Measurements from ENCODE around the gene PDZD4. TPM values are rescaled to one million over a fixed set of nuclear protein-coding genes. Genes with fewer than 3 reads are reported as not detected.

PDZD4 gene
- polyA plus RNA-seq (ENCODE audit: insufficient read length in 10 of 10), result 1 to 10 TPM; 2.6 to 5.5 (median 3.5) TPM
- long read RNA-seq, donor 1, result 0 reads
- long read RNA-seq, donor 2, result 0 reads
- long read RNA-seq, donor 3, result 0 reads
- long read RNA-seq, donor 4, result 0 reads
- long read RNA-seq, donor 5, result 0 reads
- long read RNA-seq, donor 6, result 0 reads
- long read RNA-seq, donor 7, result 0 reads
- long read RNA-seq, donor 8, result 0 reads
- long read RNA-seq, donor 9, result 0 reads

- DNase-seq, result peak in 1 of 3 donors; percentile 28
These were observed at the start of gene PDZD4 for GRCh38 chrX:153829799-153830639. PDZD4 (minus strand) TSS chrX:153830544; CDS start chrX:153830298, 246 bp downstream.

GRCh38 chrX:153879741-153880439 lies 49.5 kb upstream of the PDZD4 start:
- DNase-seq, result no peak

GRCh38 chrX:153878969-153879653 lies 48.8 kb upstream of the PDZD4 start:
- no peak for DNase-seq

GRCh38 chrX:153878345-153878744 lies 48.0 kb upstream of the PDZD4 start:
- DNase-seq, result no peak

- DNase-seq, result no peak
These were observed 47.4 kb upstream of the PDZD4 start for GRCh38 chrX:153877571-153878261.

GRCh38 chrX:153876112-153876491 lies 45.8 kb upstream of the PDZD4 start:
- DNase-seq, result no peak

GRCh38 chrX:153875391-153876111 lies 45.2 kb upstream of the PDZD4 start:
- DNase-seq, result peak; percentile 10 to 73 (median 63)

- DNase-seq, result no peak
These were observed 44.2 kb upstream of the PDZD4 start for GRCh38 chrX:153874366-153875125.

GRCh38 chrX:153874085-153874365 lies 43.7 kb upstream of the PDZD4 start:
- no peak for DNase-seq

GRCh38 chrX:153873282-153874084 lies 43.1 kb upstream of the PDZD4 start:
- DNase-seq, result no peak

GRCh38 chrX:153871946-153872878 lies 41.9 kb upstream of the PDZD4 start:
- DNase-seq, result no peak

- no peak for DNase-seq
These were observed 41.1 kb upstream of the PDZD4 start for GRCh38 chrX:153871451-153871850.

GRCh38 chrX:153870791-153871360 lies 40.5 kb upstream of the PDZD4 start:
- DNase-seq, result no peak

GRCh38 chrX:153870288-153870690 lies 39.9 kb upstream of the PDZD4 start:
- DNase-seq, result no peak

- DNase-seq, result no peak
These were observed 39.3 kb upstream of the PDZD4 start for GRCh38 chrX:153869473-153870287.

GRCh38 chrX:153868576-153869472 lies 38.5 kb upstream of the PDZD4 start:
- no peak for DNase-seq
